Lower leg skin (tissue), 4 donors: ENCODE measurements around the gene ARHGAP24. TPM values are rescaled to one million over a fixed set of nuclear protein-coding genes. Genes with fewer than 3 reads are reported as not detected.
"Not testable (repeated sequence)": the region's sequence is repeated elsewhere in the genome, so short reads cannot be mapped to it uniquely, and the experiment has no call there.

ENCODE experiments used
- DNase-seq, 2 donors: peaks; one replicate each; pipeline ENCODE4 v3.0.0-alpha.2; 2019; ENCODE audit warnings: low spot score in 2 of 2
- H3K4me3 ChIP-seq: fragments of 200-600 bp; sonication (generic); 2 replicates; pipeline ENCODE4 v1.5.1; 2017; ENCODE audit warnings: mild to moderate bottlenecking, low read depth; ENCODE audit not compliant: poor library complexity, severe bottlenecking
- CTCF ChIP-seq, 3 donors: fragments of 450-650 bp; IDR thresholded peaks; one replicate each; pipeline ENCODE4 v1.5.1; 2016; ENCODE audit warnings: antibody characterized with exemption in 3 of 3, mild to moderate bottlenecking in 3 of 3, moderate library complexity in 2 of 3
- POLR2A ChIP-seq, 2 donors: fragments of 450-650 bp; IDR thresholded peaks; one replicate each; pipeline ENCODE4 v1.6.1; 2016 to 2017; ENCODE audit warnings: antibody characterized with exemption in 2 of 2, mild to moderate bottlenecking in 1 of 2, moderate library complexity in 1 of 2
- WGBS, 2 donors: methylation state at CpG; one replicate each; pipeline ENCODE4 v1.1.5; 2018; 5-methylcytosine and 5-hydroxymethylcytosine counted together
- intact Hi-C: fragments of 100-400 bp; cut with DNase I; formaldehyde crosslinking; loops from one replicate; pipeline ENCODE4 v1.15.0; 2023; ENCODE audit warnings: low total_unique reads
- total RNA-seq, 4 donors: library from RNA; depleted of rRNA; stranded (reverse); fragments of >200 nt; gene quantifications; one replicate each; pipeline ENCODE4 v1.1.0, GENCODE V29; 2016

Gene ARHGAP24
- total RNA-seq, 4 donors from 2014 or later: 13.1 to 58.4 (median 24.0) TPM

DNA sequence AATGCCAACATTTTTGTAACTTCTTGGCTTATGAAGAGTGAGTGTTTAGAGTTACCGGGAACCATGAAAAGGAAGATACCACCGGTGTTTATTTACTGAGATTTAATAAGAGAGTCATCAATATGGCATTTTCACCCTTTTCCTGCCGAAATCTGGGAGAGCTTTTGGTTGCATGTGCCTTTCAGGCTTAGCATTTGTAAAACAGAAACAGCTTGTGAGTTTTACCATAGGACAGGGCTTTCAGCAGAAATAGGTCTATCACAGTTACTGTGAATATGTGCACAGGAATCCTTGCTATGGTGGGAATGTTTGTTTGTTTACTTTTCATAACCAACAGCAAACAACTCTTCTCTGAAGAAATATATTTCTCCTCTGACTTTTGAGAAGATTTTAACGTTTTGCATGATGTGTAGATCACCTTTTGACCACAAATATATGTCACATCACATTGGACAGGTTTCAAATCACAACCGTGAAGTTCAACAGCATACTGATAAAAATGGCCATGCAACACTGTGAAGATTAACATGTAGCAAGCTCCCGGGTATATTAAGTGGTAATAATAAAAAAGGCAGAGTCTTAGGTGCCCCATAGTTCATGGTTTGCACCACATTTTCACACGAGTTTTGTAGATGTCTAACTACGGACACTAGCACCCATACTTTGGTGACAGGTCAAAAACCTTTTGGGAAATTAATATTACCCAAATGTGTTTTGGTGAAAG is 21.3 kb downstream of the ARHGAP24 start:
- no peak for DNase-seq
- H3K4me3 ChIP-seq: no peak overlapping the region
- WGBS, 2 donors: 41 to 44% methylated on average over 8 of the region's 8 CpGs
- TF ChIP-seq POLR2A (IDR thresholded peaks at IDR 0.05) (no peak), CTCF (IDR thresholded peaks at IDR 0.05) (no peak)
- intact Hi-C loops: no loop called here

GRCh38 chr4:85496933-85497332 is 22.0 kb downstream of the ARHGAP24 start:
- intact Hi-C loops: no loop called here
- H3K4me3 ChIP-seq: no peak overlapping the region
- no peak for DNase-seq
- 4 to 14% methylated on average over 4 of the region's 4 CpGs for WGBS, 2 donors
- TF ChIP-seq POLR2A (IDR thresholded peaks at IDR 0.05) (no peak), CTCF (IDR thresholded peaks at IDR 0.05) (no peak)

GRCh38 chr4:85498068-85498733 is 23.3 kb downstream of the ARHGAP24 start:
- peak in 1 of 2 donors; percentile 42 for DNase-seq
- TF ChIP-seq POLR2A (IDR thresholded peaks at IDR 0.05): no peak
- no peak for TF ChIP-seq CTCF (IDR thresholded peaks at IDR 0.05)
- intact Hi-C loops: no loop called here
- 47 to 51% methylated on average over 5 of the region's 5 CpGs for WGBS, 2 donors
- no peak overlapping the region for H3K4me3 ChIP-seq

GRCh38 chr4:85499573-85499972 is 24.6 kb downstream of the ARHGAP24 start:
- 95 to 96% methylated on average over 3 of the region's 3 CpGs for WGBS, 2 donors
- DNase-seq: no peak
- no peak overlapping the region for H3K4me3 ChIP-seq
- TF ChIP-seq POLR2A (IDR thresholded peaks at IDR 0.05): no peak
- no peak for TF ChIP-seq CTCF (IDR thresholded peaks at IDR 0.05)
- intact Hi-C loops: no loop called here

DNA sequence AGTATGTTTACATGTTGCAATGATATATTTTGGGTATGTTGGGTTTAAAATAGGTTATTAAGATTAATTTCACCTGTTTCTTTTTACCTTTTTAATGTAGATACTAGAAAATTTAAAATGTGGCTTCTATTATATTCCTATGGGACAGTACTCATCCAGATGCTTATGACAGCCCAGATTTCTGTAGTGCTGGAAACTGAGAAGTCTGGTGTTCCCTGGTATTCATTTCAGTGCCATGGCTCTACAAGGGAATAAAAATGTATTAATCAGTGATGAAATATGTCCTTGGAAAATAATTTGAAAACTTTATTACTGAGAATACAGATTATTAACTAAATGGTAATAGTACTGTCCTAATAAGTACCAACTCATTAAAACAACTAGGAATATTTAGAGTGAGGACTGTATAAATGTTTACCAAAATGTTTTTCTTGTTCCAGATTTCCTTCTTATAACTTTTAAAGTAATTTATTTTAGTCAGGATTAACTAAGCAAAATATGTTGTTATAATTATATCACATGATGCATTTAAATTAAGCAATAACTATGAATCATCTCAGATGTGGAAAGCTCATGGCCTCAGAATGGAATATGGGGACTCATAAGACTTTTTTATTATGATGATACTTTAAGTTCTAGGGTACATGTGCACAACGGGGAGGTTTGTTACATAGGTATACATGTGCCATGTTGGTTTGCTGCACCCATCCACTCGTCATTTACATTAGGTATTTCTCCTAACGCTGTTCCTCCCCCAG is 25.3 kb downstream of the ARHGAP24 start:
- H3K4me3 ChIP-seq: no peak overlapping the region
- intact Hi-C loops: no loop called here
- TF ChIP-seq CTCF (IDR thresholded peaks at IDR 0.05): no peak
- TF ChIP-seq POLR2A (IDR thresholded peaks at IDR 0.05): no peak
- no peak for DNase-seq
- WGBS, 2 donors: 81 to 82% methylated on average over 3 of the region's 3 CpGs

DNA sequence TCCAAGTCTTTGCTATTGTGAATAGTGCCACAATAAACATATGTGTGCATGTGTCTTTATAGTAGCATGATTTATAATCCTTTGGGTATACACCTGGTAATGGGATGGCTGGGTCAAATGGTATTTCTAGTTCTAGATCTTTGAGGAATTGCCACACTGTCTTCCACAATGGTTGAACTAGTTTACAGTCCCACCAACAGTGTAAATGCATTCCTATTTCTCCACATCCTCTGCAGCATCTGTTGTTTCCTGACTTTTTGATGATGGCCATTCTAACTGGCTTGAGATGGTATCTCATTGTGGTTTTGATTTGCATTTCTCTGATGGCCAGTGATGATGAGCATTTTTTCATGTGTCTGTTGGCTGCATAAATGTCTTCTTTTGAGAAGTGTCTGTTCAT is 26.2 kb downstream of the ARHGAP24 start:
- DNase-seq, H3K4me3 ChIP-seq, intact Hi-C loops: not testable (repeated sequence)
